Neural progenitor cell (in vitro differentiated cells): ENCODE results near the gene GATAD2B.

Experiments
- CTCF ChIP-seq: fragments of 200-600 bp; sonication (generic); IDR thresholded peaks from 2 replicates; pipeline ENCODE4 v1.5.1; 2017; ENCODE audit warnings: antibody characterized with exemption, mild to moderate bottlenecking
- EZH2phosphoT487 ChIP-seq: fragments of 200-600 bp; sonication (generic); IDR thresholded peaks from 2 replicates; pipeline ENCODE4 v1.6.1; 2017; ENCODE audit warnings: antibody characterized with exemption

- no peak for TF ChIP-seq CTCF
- TF ChIP-seq EZH2phosphoT487 = no peak
These were observed 12.0 kb upstream of the GATAD2B start for GRCh38 chr1:153934746-153935145.
